ENCODE measurements around the gene TEDC2.

The TEDC2 gene

GRCh38 chr16:2480948-2481347, 21.0 kb downstream of the TEDC2 start:
- no peak for DNase-seq

GRCh38 chr16:2481676-2482075, 21.8 kb downstream of the TEDC2 start:
- DNase-seq, result no peak

- DNase-seq, result no peak
Measured at GRCh38 chr16:2482249-2482648, 22.3 kb downstream of the TEDC2 start.

GRCh38 chr16:2482708-2483534, 23.0 kb downstream of the TEDC2 start:
- no peak for DNase-seq

GRCh38 chr16:2483939-2484897, 24.3 kb downstream of the TEDC2 start:
- DNase-seq, result no peak

- no peak for DNase-seq
Measured at GRCh38 chr16:2484898-2485508, 25.1 kb downstream of the TEDC2 start.

- no peak for DNase-seq
Measured at GRCh38 chr16:2485811-2486507, 26.1 kb downstream of the TEDC2 start.

- DNase-seq, result peak; percentile 72
Measured at GRCh38 chr16:2486645-2487516, 27.0 kb downstream of the TEDC2 start.

- DNase-seq, result no peak
Measured at GRCh38 chr16:2487517-2487842, 27.6 kb downstream of the TEDC2 start.

- DNase-seq, result no peak
Measured at GRCh38 chr16:2487903-2488531, 28.1 kb downstream of the TEDC2 start.

- DNase-seq, result no peak
Measured at GRCh38 chr16:2489581-2489980, 29.7 kb downstream of the TEDC2 start.

GRCh38 chr16:2490190-2491105, 30.5 kb downstream of the TEDC2 start:
- DNase-seq, result no peak

- no peak for DNase-seq
Measured at GRCh38 chr16:2492292-2492691, 32.4 kb downstream of the TEDC2 start.

- no peak for DNase-seq
Measured at GRCh38 chr16:2493605-2494004, 33.7 kb downstream of the TEDC2 start.

- no peak for DNase-seq
Measured at GRCh38 chr16:2494616-2495015, 34.7 kb downstream of the TEDC2 start.

GRCh38 chr16:2495041-2495440, 35.1 kb downstream of the TEDC2 start:
- no peak for DNase-seq

- DNase-seq, result no peak
Measured at GRCh38 chr16:2496223-2497115, 36.6 kb downstream of the TEDC2 start.

- no peak for DNase-seq
Measured at GRCh38 chr16:2497116-2497630, 37.3 kb downstream of the TEDC2 start.

All from activated CD4-positive, alpha-beta T cell treated with anti-CD3 and anti-CD28 coated beads, Interleukin-2, Interleukin-6, amounts not matched to agents 100 ng/mL and 50 ng/mL, durations not matched to agents 16 hours and 8 hours (primary cell).